Measurements from ENCODE around the gene ZNF101.

Gene ZNF101

DNA sequence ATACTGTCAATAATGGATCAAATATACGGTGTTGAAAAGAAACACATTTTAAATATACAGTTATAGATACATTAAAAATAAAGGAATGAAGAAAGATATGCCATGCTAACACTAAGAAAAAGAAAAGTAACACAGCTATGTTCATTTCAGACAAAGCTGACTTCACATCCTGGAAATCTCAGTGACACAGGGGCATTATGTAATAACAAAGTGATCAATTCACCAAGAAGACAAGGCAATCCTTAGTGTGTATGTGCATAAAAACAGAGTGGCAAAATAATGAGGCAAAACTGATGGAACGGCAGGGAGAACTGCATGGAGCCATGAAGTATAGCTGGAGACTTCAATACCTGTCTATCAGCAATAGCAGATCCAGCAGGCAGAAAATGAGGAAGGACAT is 51.2 kb downstream of the ZNF101 start:
- H3K4me3 ChIP-seq (ENCODE audit: control insufficient read depth, low read depth, low read length): no peak overlapping the region

DNA sequence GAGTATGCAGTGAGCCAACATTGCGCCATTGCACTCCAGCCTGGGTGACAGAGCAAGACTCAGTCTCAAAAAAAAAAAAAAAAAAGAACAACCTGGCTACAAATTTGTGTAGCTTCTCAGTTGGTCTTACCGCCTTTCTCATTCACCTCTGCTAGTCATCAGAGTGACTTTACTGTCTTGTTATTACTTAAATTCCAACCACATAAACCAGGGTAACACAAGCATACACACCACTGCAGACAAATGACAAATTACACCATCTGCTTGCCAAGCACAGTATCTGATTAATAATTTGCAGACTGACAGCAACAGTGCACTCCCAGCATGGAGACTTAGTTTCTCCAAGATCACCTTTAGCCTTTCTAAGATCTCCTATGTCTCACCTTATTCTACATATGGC is 53.3 kb downstream of the ZNF101 start:
- no peak for TF ChIP-seq CTCF (conservative IDR thresholded peaks at IDR 0.05; ENCODE audit: control insufficient read depth, insufficient read depth, low read depth, low read length)
- DNase-seq (ENCODE audit: low read depth): no peak
- H3K4me3 ChIP-seq (ENCODE audit: control insufficient read depth, low read depth, low read length): no peak overlapping the region

More for the DNA sequence above, 51.2 kb downstream of the ZNF101 start:
- no peak for DNase-seq (ENCODE audit: low read depth)
- TF ChIP-seq CTCF (conservative IDR thresholded peaks at IDR 0.05; ENCODE audit: control insufficient read depth, insufficient read depth, low read depth, low read length): no peak

- DNase-seq (ENCODE audit: low read depth): peak; percentile 91
- peak within 1 kb of the TSS; percentile 93 for H3K4me3 ChIP-seq (ENCODE audit: control insufficient read depth, low read depth, low read length)
- no peak for TF ChIP-seq CTCF (conservative IDR thresholded peaks at IDR 0.05; ENCODE audit: control insufficient read depth, insufficient read depth, low read depth, low read length)
These were observed 64.2 kb downstream of the ZNF101 start, which contains the start of gene ZNF14 for GRCh38 chr19:19732579-19733501. Gene ZNF14 (minus strand): TSS chr19:19733112. CDS start chr19:19732958, 154 bp downstream.

Data from fibroblast of mammary gland (primary cell).